ENCODE measurements around the gene FBXL17.

The FBXL17 gene

GRCh38 chr5:107930092-107930491 is 451.8 kb downstream of the FBXL17 start:
- no peak overlapping the region for H3K9ac ChIP-seq (ENCODE audit: low read length)
- no peak overlapping the region for H3K4me3 ChIP-seq (ENCODE audit: low read length)
- no peak for DNase-seq (ENCODE audit: low read depth)
- H3K36me3 ChIP-seq (ENCODE audit: control insufficient read depth, insufficient read depth, low read length, severe bottlenecking), result no peaks in the 10 kb centered on the region
- H3K9me3 ChIP-seq (ENCODE audit: control insufficient read depth, low read length), result no peaks in the 10 kb centered on the region
- no peaks in the 10 kb centered on the region for H3K27me3 ChIP-seq (replicated peaks; ENCODE audit: control insufficient read depth, insufficient read depth, low read length)
- no peaks in the 10 kb centered on the region for H3K4me1 ChIP-seq (ENCODE audit: control insufficient read depth, insufficient read depth, low read length)

- Histone ChIP-seq H3K9me3 (ENCODE audit: control insufficient read depth, low read length) (no peaks in the 10 kb centered on the region), H3K27me3 (replicated peaks; ENCODE audit: control insufficient read depth, insufficient read depth, low read length) (no peaks in the 10 kb centered on the region), H3K36me3 (ENCODE audit: control insufficient read depth, insufficient read depth, low read length, severe bottlenecking) (no peaks in the 10 kb centered on the region), H3K4me3 (ENCODE audit: low read length) (no peak overlapping the region), H3K9ac (ENCODE audit: low read length) (no peak overlapping the region), H3K4me1 (ENCODE audit: control insufficient read depth, insufficient read depth, low read length) (no peaks in the 10 kb centered on the region)
- DNase-seq (ENCODE audit: low read depth), result no peak
Observed at GRCh38 chr5:107929080-107929479, 452.8 kb downstream of the FBXL17 start.

GRCh38 chr5:107926121-107926520 is 455.8 kb downstream of the FBXL17 start:
- no peak overlapping the region for H3K4me3 ChIP-seq (ENCODE audit: low read length)
- no peaks in the 10 kb centered on the region for H3K27me3 ChIP-seq (replicated peaks; ENCODE audit: control insufficient read depth, insufficient read depth, low read length)
- no peaks in the 10 kb centered on the region for H3K36me3 ChIP-seq (ENCODE audit: control insufficient read depth, insufficient read depth, low read length, severe bottlenecking)
- H3K9ac ChIP-seq (ENCODE audit: low read length), result no peak overlapping the region
- H3K4me1 ChIP-seq (ENCODE audit: control insufficient read depth, insufficient read depth, low read length), result no peaks in the 10 kb centered on the region
- no peaks in the 10 kb centered on the region for H3K9me3 ChIP-seq (ENCODE audit: control insufficient read depth, low read length)
- no peak for DNase-seq (ENCODE audit: low read depth)

- Histone ChIP-seq H3K4me1 (ENCODE audit: control insufficient read depth, insufficient read depth, low read length) (no peaks in the 10 kb centered on the region), H3K9ac (ENCODE audit: low read length) (no peak overlapping the region), H3K4me3 (ENCODE audit: low read length) (no peak overlapping the region), H3K27me3 (replicated peaks; ENCODE audit: control insufficient read depth, insufficient read depth, low read length) (no peaks in the 10 kb centered on the region), H3K36me3 (ENCODE audit: control insufficient read depth, insufficient read depth, low read length, severe bottlenecking) (no peaks in the 10 kb centered on the region), H3K9me3 (ENCODE audit: control insufficient read depth, low read length) (no peaks in the 10 kb centered on the region)
- no peak for DNase-seq (ENCODE audit: low read depth)
Observed at GRCh38 chr5:107925200-107925599, 456.7 kb downstream of the FBXL17 start.

GRCh38 chr5:107919969-107920368 is 461.9 kb downstream of the FBXL17 start:
- no peaks in the 10 kb centered on the region for H3K36me3 ChIP-seq (ENCODE audit: control insufficient read depth, insufficient read depth, low read length, severe bottlenecking)
- H3K4me3 ChIP-seq (ENCODE audit: low read length), result no peak overlapping the region
- H3K9me3 ChIP-seq (ENCODE audit: control insufficient read depth, low read length), result no peaks in the 10 kb centered on the region
- DNase-seq (ENCODE audit: low read depth), result no peak
- no peaks in the 10 kb centered on the region for H3K27me3 ChIP-seq (replicated peaks; ENCODE audit: control insufficient read depth, insufficient read depth, low read length)
- no peak overlapping the region for H3K9ac ChIP-seq (ENCODE audit: low read length)
- peaks cover 20% of the 10 kb centered on the region for H3K4me1 ChIP-seq (ENCODE audit: control insufficient read depth, insufficient read depth, low read length)

- DNase-seq (ENCODE audit: low read depth), result no peak
- H3K27me3 ChIP-seq (replicated peaks; ENCODE audit: control insufficient read depth, insufficient read depth, low read length), result no peaks in the 10 kb centered on the region
- H3K4me1 ChIP-seq (ENCODE audit: control insufficient read depth, insufficient read depth, low read length), result peaks cover 21% of the 10 kb centered on the region
- H3K9me3 ChIP-seq (ENCODE audit: control insufficient read depth, low read length), result no peaks in the 10 kb centered on the region
- H3K9ac ChIP-seq (ENCODE audit: low read length), result no peak overlapping the region
- H3K36me3 ChIP-seq (ENCODE audit: control insufficient read depth, insufficient read depth, low read length, severe bottlenecking), result no peaks in the 10 kb centered on the region
- H3K4me3 ChIP-seq (ENCODE audit: low read length), result no peak overlapping the region
Observed at GRCh38 chr5:107919361-107919760, 462.5 kb downstream of the FBXL17 start.

GRCh38 chr5:107917983-107918382 is 463.9 kb downstream of the FBXL17 start:
- peak; percentile 33 for DNase-seq (ENCODE audit: low read depth)
- Histone ChIP-seq H3K27me3 (replicated peaks; ENCODE audit: control insufficient read depth, insufficient read depth, low read length) (no peaks in the 10 kb centered on the region), H3K4me3 (ENCODE audit: low read length) (no peak overlapping the region), H3K9me3 (ENCODE audit: control insufficient read depth, low read length) (no peaks in the 10 kb centered on the region), H3K9ac (ENCODE audit: low read length) (no peak overlapping the region), H3K36me3 (ENCODE audit: control insufficient read depth, insufficient read depth, low read length, severe bottlenecking) (no peaks in the 10 kb centered on the region), H3K4me1 (ENCODE audit: control insufficient read depth, insufficient read depth, low read length) (peaks cover 21% of the 10 kb centered on the region)

- DNase-seq (ENCODE audit: low read depth), result no peak
- no peaks in the 10 kb centered on the region for H3K27me3 ChIP-seq (replicated peaks; ENCODE audit: control insufficient read depth, insufficient read depth, low read length)
- H3K36me3 ChIP-seq (ENCODE audit: control insufficient read depth, insufficient read depth, low read length, severe bottlenecking), result no peaks in the 10 kb centered on the region
- H3K9ac ChIP-seq (ENCODE audit: low read length), result no peak overlapping the region
- no peak overlapping the region for H3K4me3 ChIP-seq (ENCODE audit: low read length)
- H3K4me1 ChIP-seq (ENCODE audit: control insufficient read depth, insufficient read depth, low read length), result peaks cover 21% of the 10 kb centered on the region
- H3K9me3 ChIP-seq (ENCODE audit: control insufficient read depth, low read length), result no peaks in the 10 kb centered on the region
Observed at GRCh38 chr5:107916731-107917725, 464.9 kb downstream of the FBXL17 start.

- Histone ChIP-seq H3K4me1 (ENCODE audit: control insufficient read depth, insufficient read depth, low read length) (peaks cover 21% of the 10 kb centered on the region), H3K4me3 (ENCODE audit: low read length) (no peak overlapping the region), H3K36me3 (ENCODE audit: control insufficient read depth, insufficient read depth, low read length, severe bottlenecking) (no peaks in the 10 kb centered on the region), H3K27me3 (replicated peaks; ENCODE audit: control insufficient read depth, insufficient read depth, low read length) (no peaks in the 10 kb centered on the region), H3K9ac (ENCODE audit: low read length) (no peak overlapping the region), H3K9me3 (ENCODE audit: control insufficient read depth, low read length) (no peaks in the 10 kb centered on the region)
- DNase-seq (ENCODE audit: low read depth), result peak; percentile 73
Observed at GRCh38 chr5:107915176-107915812, 466.6 kb downstream of the FBXL17 start.

- Histone ChIP-seq H3K9ac (ENCODE audit: low read length) (no peak overlapping the region), H3K27me3 (replicated peaks; ENCODE audit: control insufficient read depth, insufficient read depth, low read length) (no peaks in the 10 kb centered on the region), H3K9me3 (ENCODE audit: control insufficient read depth, low read length) (no peaks in the 10 kb centered on the region), H3K36me3 (ENCODE audit: control insufficient read depth, insufficient read depth, low read length, severe bottlenecking) (no peaks in the 10 kb centered on the region), H3K4me3 (ENCODE audit: low read length) (no peak overlapping the region), H3K4me1 (ENCODE audit: control insufficient read depth, insufficient read depth, low read length) (peaks cover 14% of the 10 kb centered on the region)
- no peak for DNase-seq (ENCODE audit: low read depth)
Observed at GRCh38 chr5:107913494-107913893, 468.4 kb downstream of the FBXL17 start.

GRCh38 chr5:107900721-107901120 is 481.2 kb downstream of the FBXL17 start:
- no peak for DNase-seq (ENCODE audit: low read depth)
- H3K4me3 ChIP-seq (ENCODE audit: low read length), result no peak overlapping the region
- H3K36me3 ChIP-seq (ENCODE audit: control insufficient read depth, insufficient read depth, low read length, severe bottlenecking), result no peaks in the 10 kb centered on the region
- H3K4me1 ChIP-seq (ENCODE audit: control insufficient read depth, insufficient read depth, low read length), result no peaks in the 10 kb centered on the region
- H3K27me3 ChIP-seq (replicated peaks; ENCODE audit: control insufficient read depth, insufficient read depth, low read length), result no peaks in the 10 kb centered on the region
- H3K9me3 ChIP-seq (ENCODE audit: control insufficient read depth, low read length), result no peaks in the 10 kb centered on the region
- no peak overlapping the region for H3K9ac ChIP-seq (ENCODE audit: low read length)
